Brain microvascular endothelial cell (primary cell): ENCODE results near the gene COL23A1.

Experiments used
- DNase-seq: peaks from one replicate; pipeline ENCODE4 v3.0.0-alpha.2; 2020
- H3K27ac ChIP-seq: fragments of 250-450 bp; sonication (Bioruptor Pico); 2 replicates; pipeline ENCODE4 v1.5.1; 2020; ENCODE audit warnings: mild to moderate bottlenecking, moderate library complexity
- H3K27me3 ChIP-seq: fragments of 250-450 bp; sonication (Bioruptor Pico); replicated peaks from 2 replicates; pipeline ENCODE4 v1.5.1; 2020; ENCODE audit warnings: mild to moderate bottlenecking
- H3K36me3 ChIP-seq: fragments of 250-450 bp; sonication (Bioruptor Pico); replicated peaks from 2 replicates; pipeline ENCODE4 v1.5.1; 2020; ENCODE audit warnings: mild to moderate bottlenecking
- H3K4me3 ChIP-seq: 2 replicates; pipeline ENCODE4 v1.5.1; 2011; ENCODE audit warnings: low read depth, mild to moderate bottlenecking, control low read depth, low read length, moderate library complexity
- in situ Hi-C: cut with HindIII; loops from 2 replicates; pipeline ENCODE4 v1.10.0; 2017; ENCODE audit warnings: low sequenced_read_pairs, low pct_ligation_motif_present
- TF ChIP-seq, protein P1 (sequence below): IDR thresholded peaks from 2 replicates; pipeline ENCODE4 v1.5.1; 2011; ENCODE audit warnings: low read depth, mild to moderate bottlenecking, moderate library complexity, low read length, control low read depth, inconsistent platforms; ENCODE audit errors: missing control alignments

COL23A1 gene

GRCh38 chr5:178423431-178423830 lies 166.8 kb downstream of the COL23A1 start:
- no peaks in the 10 kb centered on the region for H3K27me3 ChIP-seq
- TF ChIP-seq, protein P1, sequence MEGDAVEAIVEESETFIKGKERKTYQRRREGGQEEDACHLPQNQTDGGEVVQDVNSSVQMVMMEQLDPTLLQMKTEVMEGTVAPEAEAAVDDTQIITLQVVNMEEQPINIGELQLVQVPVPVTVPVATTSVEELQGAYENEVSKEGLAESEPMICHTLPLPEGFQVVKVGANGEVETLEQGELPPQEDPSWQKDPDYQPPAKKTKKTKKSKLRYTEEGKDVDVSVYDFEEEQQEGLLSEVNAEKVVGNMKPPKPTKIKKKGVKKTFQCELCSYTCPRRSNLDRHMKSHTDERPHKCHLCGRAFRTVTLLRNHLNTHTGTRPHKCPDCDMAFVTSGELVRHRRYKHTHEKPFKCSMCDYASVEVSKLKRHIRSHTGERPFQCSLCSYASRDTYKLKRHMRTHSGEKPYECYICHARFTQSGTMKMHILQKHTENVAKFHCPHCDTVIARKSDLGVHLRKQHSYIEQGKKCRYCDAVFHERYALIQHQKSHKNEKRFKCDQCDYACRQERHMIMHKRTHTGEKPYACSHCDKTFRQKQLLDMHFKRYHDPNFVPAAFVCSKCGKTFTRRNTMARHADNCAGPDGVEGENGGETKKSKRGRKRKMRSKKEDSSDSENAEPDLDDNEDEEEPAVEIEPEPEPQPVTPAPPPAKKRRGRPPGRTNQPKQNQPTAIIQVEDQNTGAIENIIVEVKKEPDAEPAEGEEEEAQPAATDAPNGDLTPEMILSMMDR = no peak
- in situ Hi-C loops = no loop called here
- no peak overlapping the region for H3K4me3 ChIP-seq
- DNase-seq = no peak
- H3K36me3 ChIP-seq = no peaks in the 10 kb centered on the region
- no peak overlapping the region for H3K27ac ChIP-seq

DNA sequence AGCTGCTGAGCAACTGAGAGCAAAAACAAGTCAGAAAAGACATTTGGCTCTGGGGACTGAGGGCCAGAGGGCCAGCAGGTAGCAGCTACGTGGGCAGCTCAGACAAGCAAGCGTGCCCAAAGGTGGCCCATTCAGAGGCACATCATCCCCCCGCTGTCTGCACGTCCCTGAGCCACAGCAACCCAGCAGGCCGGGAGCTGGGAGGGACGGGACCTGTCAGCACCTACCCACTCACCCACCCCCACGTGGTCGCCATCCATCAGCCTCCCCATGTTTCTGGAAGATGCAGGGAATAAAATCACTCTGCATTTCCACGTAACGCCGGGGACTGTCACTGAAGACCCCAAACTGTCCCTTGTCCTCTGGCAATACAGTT lies 167.8 kb downstream of the COL23A1 start:
- in situ Hi-C loops = no loop called here
- H3K36me3 ChIP-seq = no peaks in the 10 kb centered on the region
- no peak for DNase-seq
- no peak overlapping the region for H3K27ac ChIP-seq
- no peaks in the 10 kb centered on the region for H3K27me3 ChIP-seq
- no peak overlapping the region for H3K4me3 ChIP-seq
- TF ChIP-seq, protein P1 = no peak

- in situ Hi-C loops = no loop called here
- H3K4me3 ChIP-seq = no peak overlapping the region
- H3K36me3 ChIP-seq = no peaks in the 10 kb centered on the region
- H3K27me3 ChIP-seq = no peaks in the 10 kb centered on the region
- no peak overlapping the region for H3K27ac ChIP-seq
- DNase-seq = no peak
- TF ChIP-seq, protein P1 = no peak
Observed at GRCh38 chr5:178421699-178422399, 168.3 kb downstream of the COL23A1 start.

- in situ Hi-C loops = no loop called here
- no peaks in the 10 kb centered on the region for H3K27me3 ChIP-seq
- H3K4me3 ChIP-seq = no peak overlapping the region
- H3K36me3 ChIP-seq = no peaks in the 10 kb centered on the region
- no peak for DNase-seq
- TF ChIP-seq, protein P1 = no peak
- no peak overlapping the region for H3K27ac ChIP-seq
Observed at GRCh38 chr5:178421128-178421527, 169.1 kb downstream of the COL23A1 start.

DNA sequence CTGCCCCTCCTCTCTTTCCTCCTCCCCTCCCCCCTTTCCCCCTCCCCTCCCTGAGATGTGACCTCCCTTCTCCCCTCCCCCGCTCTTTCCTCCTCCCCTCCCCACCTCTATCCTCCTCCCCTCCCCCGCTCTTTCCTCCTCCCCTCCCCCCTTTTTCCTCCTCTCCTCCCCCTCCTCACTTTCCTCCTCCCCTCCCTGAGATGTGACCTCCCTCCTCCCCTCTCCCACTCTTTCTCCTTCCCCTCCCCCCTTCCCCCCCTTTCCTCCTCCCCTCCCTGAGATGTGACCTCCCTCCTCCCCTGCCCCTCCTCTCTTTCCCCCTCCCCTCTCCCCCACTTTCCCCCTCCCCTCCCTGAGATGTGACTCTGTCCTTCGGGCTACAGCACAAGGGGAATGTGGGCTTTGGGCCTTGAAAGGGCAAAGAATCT lies 169.8 kb downstream of the COL23A1 start:
- no peak overlapping the region for H3K4me3 ChIP-seq
- DNase-seq = no peak
- H3K27ac ChIP-seq = no peak overlapping the region
- in situ Hi-C loops = no loop called here
- TF ChIP-seq, protein P1 = no peak
- no peaks in the 10 kb centered on the region for H3K36me3 ChIP-seq
- H3K27me3 ChIP-seq = no peaks in the 10 kb centered on the region

- no peak for DNase-seq
- TF ChIP-seq, protein P1 = no peak
- in situ Hi-C loops = no loop called here
- no peak overlapping the region for H3K27ac ChIP-seq
- H3K27me3 ChIP-seq = no peaks in the 10 kb centered on the region
- no peak overlapping the region for H3K4me3 ChIP-seq
- H3K36me3 ChIP-seq = no peaks in the 10 kb centered on the region
Observed at GRCh38 chr5:178419651-178420050, 170.5 kb downstream of the COL23A1 start.
